ENCODE data around the gene CACNB3.

Gene CACNB3

DNA sequence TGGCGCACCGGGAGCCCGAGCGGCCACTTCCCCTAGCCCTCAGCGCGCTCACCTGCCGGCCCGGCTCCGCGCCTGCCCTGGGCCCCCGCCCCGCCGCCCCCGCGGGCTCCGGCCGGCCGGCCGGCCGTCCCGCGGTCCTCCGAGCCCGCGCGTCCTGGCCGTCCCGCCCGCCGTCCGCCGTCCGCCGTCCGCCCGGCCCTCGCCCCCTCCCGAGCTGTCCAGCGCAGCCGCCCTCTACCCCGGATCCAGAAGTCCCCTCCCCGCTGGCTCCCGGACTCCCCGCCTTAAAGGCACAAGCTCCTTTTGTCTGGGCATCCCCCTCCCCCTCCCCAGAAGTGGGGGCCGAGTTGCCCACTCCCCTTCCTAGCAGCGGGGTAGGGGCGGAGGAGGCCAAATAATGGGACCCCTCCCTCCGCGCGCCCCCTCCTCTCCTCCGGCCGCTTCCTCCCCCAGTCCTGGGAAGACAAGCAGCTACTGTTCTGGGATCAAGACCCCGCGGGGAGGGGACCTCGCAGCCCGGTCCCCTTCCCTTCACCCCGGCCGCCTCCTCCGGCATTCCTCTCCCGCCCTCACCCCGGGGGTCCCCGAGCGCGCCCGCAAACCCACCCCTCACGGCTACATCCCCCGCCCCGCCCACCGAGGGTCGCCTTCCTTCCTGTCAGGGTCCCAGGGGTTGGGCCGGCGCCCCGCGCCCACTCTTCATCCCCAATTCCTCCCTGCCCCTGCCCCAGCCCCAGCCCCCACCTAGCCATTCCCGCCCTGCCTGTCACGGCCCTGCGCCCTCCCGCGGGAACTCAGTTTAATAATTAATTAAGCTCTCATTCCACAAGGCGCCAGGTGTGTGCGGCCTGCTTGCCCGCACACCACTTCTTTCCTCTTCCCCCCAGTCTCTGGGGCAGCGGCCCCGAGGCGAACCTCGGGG is 29.2 kb upstream of the CACNB3 start, which contains the start of gene ADCY6:
Gene ADCY6, minus strand, starts transcription at position 236 of the 922 bp plus-strand sequence. CDS start 5,655 bp downstream, outside the sequence.
- DNase-seq, result no peak

GRCh38 chr12:48789858-48790326 is 28.4 kb upstream of the CACNB3 start:
- DNase-seq, result no peak

DNA sequence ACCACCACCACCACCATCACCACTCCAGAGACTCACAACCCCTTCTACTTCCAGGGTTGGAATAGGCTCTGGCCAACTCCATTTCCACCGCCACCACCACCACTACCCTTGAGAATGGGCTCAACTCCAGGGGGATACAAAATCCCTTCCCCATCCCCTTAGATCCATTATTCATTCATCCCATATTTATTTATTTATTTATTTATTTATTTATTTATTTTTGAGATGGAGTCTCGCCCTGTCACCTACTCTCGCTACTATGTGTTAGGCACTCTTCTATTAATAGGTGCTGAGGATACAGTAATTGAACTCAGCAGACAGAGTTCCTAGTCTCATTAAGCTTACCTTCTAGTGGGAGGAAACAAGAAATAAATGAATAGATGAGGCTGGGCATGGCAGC is 24.6 kb upstream of the CACNB3 start:
- DNase-seq, result no peak

GRCh38 chr12:48794870-48795269 is 23.4 kb upstream of the CACNB3 start:
- DNase-seq, result no peak

- DNase-seq, result peak; percentile 52
Observed at GRCh38 chr12:48795550-48796455, 22.5 kb upstream of the CACNB3 start.

DNA sequence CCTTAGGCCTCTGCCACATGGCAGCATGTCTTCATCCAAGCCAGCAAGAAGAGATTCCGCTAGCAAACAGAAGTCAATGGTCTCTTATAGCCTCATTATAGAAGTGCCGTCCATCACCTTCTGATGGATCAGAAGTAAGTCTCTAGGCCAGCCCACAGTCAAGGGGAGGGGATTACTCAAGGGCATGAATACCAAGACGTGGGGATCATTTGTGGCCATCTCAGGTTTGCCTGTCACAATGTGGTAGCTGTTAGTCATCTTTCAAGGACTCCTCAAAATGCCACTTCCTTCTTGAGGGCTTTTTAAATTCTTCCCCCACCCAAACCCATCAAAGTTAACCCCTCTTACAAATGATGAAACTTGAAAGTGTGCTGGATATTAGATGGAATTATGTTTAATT is 21.3 kb upstream of the CACNB3 start:
- no peak for DNase-seq

GRCh38 chr12:48800457-48800856 is 17.8 kb upstream of the CACNB3 start:
- no peak for DNase-seq

DNA sequence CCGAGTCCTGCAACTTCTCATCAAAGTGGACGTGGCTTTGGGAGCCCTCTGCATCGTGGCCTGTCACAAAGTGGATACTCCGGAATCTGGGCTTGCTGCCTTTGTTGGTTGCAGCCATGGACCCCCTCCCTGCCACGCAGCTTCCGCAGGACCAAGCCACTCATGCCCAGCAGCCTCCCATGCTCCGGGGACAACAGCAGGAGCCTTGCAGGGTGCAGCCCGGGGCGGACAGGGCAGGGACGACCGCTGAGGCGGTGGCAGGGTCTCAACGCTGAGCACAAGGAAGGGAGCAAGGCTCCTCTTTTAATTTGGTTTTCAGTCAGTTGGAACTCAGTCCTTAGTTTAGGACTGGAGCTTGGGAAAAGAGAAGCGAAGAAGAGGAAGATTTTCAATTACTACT is 17.3 kb upstream of the CACNB3 start:
- DNase-seq, result no peak

DNA sequence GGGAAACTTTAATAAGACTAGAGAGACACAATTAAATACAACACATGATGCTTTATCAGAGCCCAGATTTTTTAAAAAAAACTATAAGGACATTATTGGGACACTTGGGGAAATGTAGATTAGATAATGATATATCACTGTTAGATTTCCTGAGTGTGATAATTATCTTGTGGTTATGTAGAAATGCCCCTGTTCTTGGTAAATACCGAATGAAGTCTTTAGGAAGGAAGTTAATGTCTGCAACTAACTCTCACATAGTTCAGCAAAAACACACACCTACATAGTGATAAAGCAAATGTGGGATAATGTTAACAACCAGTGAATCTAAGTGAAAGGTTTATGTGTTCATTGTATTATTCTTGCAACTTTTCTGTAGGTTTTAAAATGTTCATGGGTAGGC is 14.6 kb upstream of the CACNB3 start:
- no peak for DNase-seq

- DNase-seq, result no peak
Observed at GRCh38 chr12:48807981-48808380, 10.3 kb upstream of the CACNB3 start.

- no peak for DNase-seq
Observed at GRCh38 chr12:48810903-48811431, 7.3 kb upstream of the CACNB3 start.

DNA sequence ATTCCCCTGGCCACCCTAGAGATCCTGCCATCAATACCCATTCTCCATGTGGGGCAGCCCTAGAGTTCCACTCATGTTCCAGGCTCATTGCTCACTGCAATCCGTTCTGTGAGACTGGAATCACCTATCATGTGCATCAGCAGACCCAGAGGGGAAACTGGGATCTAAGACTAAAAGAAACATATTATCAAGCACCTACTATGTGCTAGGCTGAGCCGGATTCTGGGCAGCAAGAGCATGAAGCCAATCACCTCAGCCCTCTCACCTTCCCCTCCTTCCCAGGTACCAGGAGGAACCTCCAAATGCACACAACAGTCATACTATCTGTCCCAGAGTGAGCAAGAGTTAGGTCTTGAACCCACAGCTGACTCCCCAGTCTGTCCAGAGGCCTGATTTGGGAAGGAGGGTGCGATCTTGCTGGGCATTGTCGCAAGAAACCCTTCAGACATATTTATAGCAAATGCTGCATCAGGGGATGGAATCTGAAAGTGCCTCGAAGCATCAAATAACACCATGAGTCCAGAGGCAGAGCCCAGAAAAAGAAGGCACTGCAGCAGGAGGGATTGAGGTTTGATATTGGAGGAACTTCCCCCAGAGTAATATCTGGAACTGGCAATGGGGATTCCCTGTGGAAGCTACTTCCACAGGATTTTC is 6.7 kb upstream of the CACNB3 start:
- DNase-seq, result no peak

- no peak for DNase-seq
Observed at GRCh38 chr12:48812389-48812788, 5.9 kb upstream of the CACNB3 start.

- DNase-seq, result no peak
Observed at GRCh38 chr12:48813465-48814261, 4.6 kb upstream of the CACNB3 start.

- peak; percentile 75 for DNase-seq
Observed at GRCh38 chr12:48814262-48815125, 3.8 kb upstream of the CACNB3 start.

DNA sequence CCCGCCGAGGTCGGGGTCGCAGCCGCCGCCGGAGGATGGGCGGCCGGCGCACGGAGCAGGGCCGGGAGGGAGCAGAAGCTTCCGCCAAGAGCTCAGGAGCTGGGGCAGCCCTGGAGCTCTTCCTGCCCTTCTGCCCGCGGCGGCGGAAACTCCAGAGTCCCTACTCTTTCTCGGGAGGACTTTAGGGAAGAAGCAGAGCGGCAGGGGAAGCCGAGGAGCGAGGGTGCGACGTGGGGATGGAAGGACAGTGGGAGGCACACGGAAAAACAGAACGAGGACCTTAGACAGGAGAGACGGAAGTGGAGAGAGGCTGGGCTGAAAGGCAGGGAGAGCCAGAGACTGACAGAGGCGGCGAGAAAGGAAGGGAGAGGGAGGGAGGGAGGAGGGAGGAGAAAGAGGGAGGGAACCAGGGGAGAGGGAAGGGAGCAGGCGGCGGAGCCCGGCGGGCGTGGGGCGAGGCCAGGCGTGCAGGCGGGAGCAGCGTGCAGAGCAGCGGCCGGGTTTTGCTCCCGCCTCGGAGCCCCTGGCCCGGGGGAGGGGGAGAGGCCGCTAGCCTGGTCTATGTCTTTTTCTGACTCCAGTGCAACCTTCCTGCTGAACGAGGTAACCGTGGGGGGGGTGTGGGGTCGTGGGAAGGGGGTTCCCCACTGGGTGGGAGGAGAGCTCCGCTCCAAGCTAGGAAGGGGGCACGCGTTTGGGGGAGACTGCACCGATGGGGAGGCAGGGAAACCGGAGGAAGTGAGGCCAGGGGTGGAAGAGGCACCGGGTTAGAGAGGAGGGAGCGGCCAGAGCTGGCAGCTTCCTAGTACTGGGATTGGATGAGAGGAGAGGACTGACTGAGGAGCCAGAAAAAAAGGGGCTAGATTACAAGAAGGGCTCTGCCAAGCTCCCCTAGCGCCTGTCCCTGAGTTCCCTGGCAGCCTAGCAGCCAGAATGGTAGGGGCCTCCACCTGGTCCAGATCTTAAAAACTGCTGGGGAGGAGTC is 2.9 kb upstream of the CACNB3 start:
- DNase-seq, result no peak

DNA sequence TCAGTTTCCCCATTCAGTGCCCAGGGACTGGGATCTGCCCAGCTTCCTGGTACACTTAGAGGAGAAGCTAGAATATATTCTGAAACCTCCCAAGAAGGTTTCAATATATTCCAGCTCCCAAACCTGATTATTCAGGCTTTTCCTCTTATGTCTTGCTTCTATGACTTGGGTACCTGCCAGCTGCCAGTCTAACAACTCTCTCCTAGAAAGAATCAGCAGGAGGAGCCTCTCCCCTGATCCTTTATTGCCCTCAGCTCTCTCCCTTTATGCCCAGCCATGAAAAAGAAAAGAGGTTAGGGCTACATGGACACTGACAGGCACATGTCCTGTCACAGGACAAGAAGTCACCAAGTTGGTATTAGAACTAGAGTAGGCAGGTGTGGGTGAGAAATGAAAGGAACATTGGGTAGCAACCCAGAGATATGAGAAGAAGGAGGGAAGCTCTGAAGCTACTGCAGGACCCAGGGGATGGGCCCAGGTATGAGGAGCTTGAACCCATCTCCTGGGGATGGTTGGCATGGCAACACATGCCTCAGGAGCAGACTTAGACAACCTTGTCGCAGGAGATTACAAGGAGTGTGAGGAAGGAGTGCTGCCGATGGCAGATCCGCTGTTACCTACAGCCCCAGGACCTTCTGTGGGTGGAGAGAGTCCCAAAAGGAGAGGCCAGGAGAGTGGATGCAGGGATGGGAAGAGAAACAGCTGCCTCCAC is 2.0 kb upstream of the CACNB3 start:
- DNase-seq, result no peak

- DNase-seq, result peak; percentile 51
Observed at GRCh38 chr12:48818831-48819590, 715 bp downstream of the CACNB3 start.
